HG03175 (cell line): ENCODE data around the gene RAB3GAP2.
"Not testable (repeated sequence)": the region's sequence is repeated elsewhere in the genome, so short reads cannot be mapped to it uniquely, and the experiment has no call there.

Source experiments
- ATAC-seq: cut with Tn5 transposase; IDR thresholded peaks from one replicate; pipeline ENCODE4 v1.9.1; 2021; ENCODE audit warnings: mild to moderate bottlenecking, moderate library complexity; ENCODE audit not compliant: unreplicated experiment

Gene RAB3GAP2

GRCh38 chr1:220204758-220205157 lies 67.5 kb downstream of the RAB3GAP2 start:
- not testable (repeated sequence) for ATAC-seq

GRCh38 chr1:220203816-220204215 lies 68.4 kb downstream of the RAB3GAP2 start:
- ATAC-seq, result no peak

GRCh38 chr1:220198186-220199005 lies 73.9 kb downstream of the RAB3GAP2 start:
- ATAC-seq, result no peak

- no peak for ATAC-seq
Observed at GRCh38 chr1:220195701-220196100, 76.6 kb downstream of the RAB3GAP2 start.

GRCh38 chr1:220189750-220190347 lies 82.4 kb downstream of the RAB3GAP2 start:
- ATAC-seq, result no peak

- no peak for ATAC-seq
Observed at GRCh38 chr1:220188538-220188937, 83.7 kb downstream of the RAB3GAP2 start.

- ATAC-seq, result no peak
Observed at GRCh38 chr1:220186752-220187151, 85.5 kb downstream of the RAB3GAP2 start.

GRCh38 chr1:220184506-220184905 lies 87.7 kb downstream of the RAB3GAP2 start:
- ATAC-seq, result no peak

GRCh38 chr1:220182656-220183055 lies 89.6 kb downstream of the RAB3GAP2 start:
- no peak for ATAC-seq

GRCh38 chr1:220182111-220182510 lies 90.1 kb downstream of the RAB3GAP2 start:
- ATAC-seq, result no peak

- ATAC-seq, result no peak
Observed at GRCh38 chr1:220176540-220176939, 95.7 kb downstream of the RAB3GAP2 start.

GRCh38 chr1:220170836-220171526 lies 101.3 kb downstream of the RAB3GAP2 start:
- ATAC-seq, result no peak

GRCh38 chr1:220169887-220170286 lies 102.4 kb downstream of the RAB3GAP2 start:
- not testable (repeated sequence) for ATAC-seq

GRCh38 chr1:220166853-220167252 lies 105.4 kb downstream of the RAB3GAP2 start:
- ATAC-seq, result no peak

- no peak for ATAC-seq
Observed at GRCh38 chr1:220164517-220164916, 107.7 kb downstream of the RAB3GAP2 start.

- ATAC-seq, result no peak
Observed at GRCh38 chr1:220164116-220164515, 108.1 kb downstream of the RAB3GAP2 start.

- ATAC-seq, result no peak
Observed at GRCh38 chr1:220160027-220160426, 112.2 kb downstream of the RAB3GAP2 start.

GRCh38 chr1:220159041-220159440 lies 113.2 kb downstream of the RAB3GAP2 start:
- ATAC-seq, result no peak

- not testable (repeated sequence) for ATAC-seq
Observed at GRCh38 chr1:220158530-220158929, 113.7 kb downstream of the RAB3GAP2 start.

- no peak for ATAC-seq
Observed at GRCh38 chr1:220157738-220158137, 114.5 kb downstream of the RAB3GAP2 start.

- ATAC-seq, result no peak
Observed at GRCh38 chr1:220156620-220157146, 115.6 kb downstream of the RAB3GAP2 start.
